Hepatocyte (in vitro differentiated cells): Measurements from ENCODE around the gene GPM6B.

Source experiments
- EZH2 ChIP-seq: fragments of 200-600 bp; sonication (generic); IDR thresholded peaks from 2 replicates; pipeline ENCODE4 v1.6.1; 2016; ENCODE audit warnings: antibody characterized with exemption, mild to moderate bottlenecking, borderline replicate concordance
- EZH2phosphoT487 ChIP-seq: fragments of 200-600 bp; sonication (generic); IDR thresholded peaks from one replicate; pipeline ENCODE4 v1.6.1; 2018; ENCODE audit warnings: antibody characterized with exemption, mild to moderate bottlenecking, low read depth, moderate library complexity; ENCODE audit not compliant: unreplicated experiment, severe bottlenecking
- TF ChIP-seq, protein P1 (sequence below): fragments of 200-600 bp; sonication (generic); IDR thresholded peaks from 2 replicates; pipeline ENCODE4 v1.5.1; 2016; ENCODE audit warnings: antibody characterized with exemption, mild to moderate bottlenecking; ENCODE audit not compliant: poor library complexity

DNA sequence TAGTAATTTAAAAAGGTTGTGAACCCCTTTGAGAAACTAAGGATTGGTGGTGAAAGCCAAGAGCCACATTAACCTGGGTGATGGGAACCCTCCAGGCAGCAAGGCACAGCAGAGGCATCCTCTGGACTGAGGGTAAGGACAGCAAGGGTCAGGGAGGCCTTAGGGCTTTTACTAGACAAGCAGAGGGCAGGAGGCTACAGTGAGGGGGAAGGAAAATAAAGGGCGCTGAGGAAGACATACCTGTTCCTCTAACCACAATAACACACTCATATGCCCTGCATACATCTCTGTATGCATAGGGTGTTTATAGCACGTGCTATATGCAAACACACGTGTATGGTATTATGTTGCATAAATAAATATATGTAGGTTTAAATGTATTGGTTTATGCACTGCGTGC is 18.7 kb downstream of the GPM6B start:
- no peak for TF ChIP-seq EZH2phosphoT487
- TF ChIP-seq, protein P1, sequence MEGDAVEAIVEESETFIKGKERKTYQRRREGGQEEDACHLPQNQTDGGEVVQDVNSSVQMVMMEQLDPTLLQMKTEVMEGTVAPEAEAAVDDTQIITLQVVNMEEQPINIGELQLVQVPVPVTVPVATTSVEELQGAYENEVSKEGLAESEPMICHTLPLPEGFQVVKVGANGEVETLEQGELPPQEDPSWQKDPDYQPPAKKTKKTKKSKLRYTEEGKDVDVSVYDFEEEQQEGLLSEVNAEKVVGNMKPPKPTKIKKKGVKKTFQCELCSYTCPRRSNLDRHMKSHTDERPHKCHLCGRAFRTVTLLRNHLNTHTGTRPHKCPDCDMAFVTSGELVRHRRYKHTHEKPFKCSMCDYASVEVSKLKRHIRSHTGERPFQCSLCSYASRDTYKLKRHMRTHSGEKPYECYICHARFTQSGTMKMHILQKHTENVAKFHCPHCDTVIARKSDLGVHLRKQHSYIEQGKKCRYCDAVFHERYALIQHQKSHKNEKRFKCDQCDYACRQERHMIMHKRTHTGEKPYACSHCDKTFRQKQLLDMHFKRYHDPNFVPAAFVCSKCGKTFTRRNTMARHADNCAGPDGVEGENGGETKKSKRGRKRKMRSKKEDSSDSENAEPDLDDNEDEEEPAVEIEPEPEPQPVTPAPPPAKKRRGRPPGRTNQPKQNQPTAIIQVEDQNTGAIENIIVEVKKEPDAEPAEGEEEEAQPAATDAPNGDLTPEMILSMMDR = no peak
- no peak for TF ChIP-seq EZH2
